ENCODE results near the gene RICTOR. TPM values are rescaled to one million over a fixed set of nuclear protein-coding genes. Genes with fewer than 3 reads are reported as not detected.
"Not testable (repeated sequence)": the region's sequence is repeated elsewhere in the genome, so short reads cannot be mapped to it uniquely, and the experiment has no call there.

The RICTOR gene
- total and polyA plus RNA-seq, 9 donors = 6.7 to 55.1 (median 41.5) TPM

DNA sequence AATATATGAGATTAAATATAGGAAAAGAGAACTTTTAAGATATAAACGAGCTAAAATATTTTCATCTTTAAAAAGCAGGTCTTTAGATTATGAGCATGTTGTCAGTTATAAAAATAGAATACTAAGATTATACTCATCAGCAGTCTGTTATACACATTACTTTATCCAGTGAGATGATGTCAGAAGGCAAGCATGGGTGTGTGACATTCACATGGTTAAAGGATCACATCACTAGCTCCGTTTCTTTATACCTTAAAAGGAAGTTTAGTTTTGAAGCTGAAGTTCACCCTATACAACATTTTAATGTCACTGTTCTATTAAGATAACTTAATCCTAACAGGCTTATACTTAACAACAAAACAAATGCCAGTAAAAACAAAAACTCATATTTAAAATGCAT, 59.6 kb downstream of the RICTOR start:
- WGBS, 3 donors = 30 to 42% (median 39%) methylated on average over 2 of the region's 2 CpGs
- Histone ChIP-seq H3K27ac (no peak overlapping the region), H3K9me3 (peaks cover 0 to 5% of the 10 kb centered on the region in 2 donors), H3K4me1 (ENCODE audit: insufficient read depth) (no peaks in the 10 kb centered on the region), H3K4me3 (no peak overlapping the region), H3K36me3 (no peaks in the 10 kb centered on the region), H3K27me3 (no peaks in the 10 kb centered on the region)
- no peak for DNase-seq
- TF ChIP-seq EP300 (IDR thresholded peaks at IDR 0.05) (no peak), POLR2A (IDR thresholded peaks at IDR 0.05) (no peak)
- TF ChIP-seq, protein P1, sequence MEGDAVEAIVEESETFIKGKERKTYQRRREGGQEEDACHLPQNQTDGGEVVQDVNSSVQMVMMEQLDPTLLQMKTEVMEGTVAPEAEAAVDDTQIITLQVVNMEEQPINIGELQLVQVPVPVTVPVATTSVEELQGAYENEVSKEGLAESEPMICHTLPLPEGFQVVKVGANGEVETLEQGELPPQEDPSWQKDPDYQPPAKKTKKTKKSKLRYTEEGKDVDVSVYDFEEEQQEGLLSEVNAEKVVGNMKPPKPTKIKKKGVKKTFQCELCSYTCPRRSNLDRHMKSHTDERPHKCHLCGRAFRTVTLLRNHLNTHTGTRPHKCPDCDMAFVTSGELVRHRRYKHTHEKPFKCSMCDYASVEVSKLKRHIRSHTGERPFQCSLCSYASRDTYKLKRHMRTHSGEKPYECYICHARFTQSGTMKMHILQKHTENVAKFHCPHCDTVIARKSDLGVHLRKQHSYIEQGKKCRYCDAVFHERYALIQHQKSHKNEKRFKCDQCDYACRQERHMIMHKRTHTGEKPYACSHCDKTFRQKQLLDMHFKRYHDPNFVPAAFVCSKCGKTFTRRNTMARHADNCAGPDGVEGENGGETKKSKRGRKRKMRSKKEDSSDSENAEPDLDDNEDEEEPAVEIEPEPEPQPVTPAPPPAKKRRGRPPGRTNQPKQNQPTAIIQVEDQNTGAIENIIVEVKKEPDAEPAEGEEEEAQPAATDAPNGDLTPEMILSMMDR (IDR thresholded peaks at IDR 0.05) = no peak
- intact Hi-C loops (cut with DNase I) = loop anchor here in 1 of 4 donors (10.0 kb wide), 1 partner anchor 60 kb away; the partner anchor contains the start of gene RICTOR

DNA sequence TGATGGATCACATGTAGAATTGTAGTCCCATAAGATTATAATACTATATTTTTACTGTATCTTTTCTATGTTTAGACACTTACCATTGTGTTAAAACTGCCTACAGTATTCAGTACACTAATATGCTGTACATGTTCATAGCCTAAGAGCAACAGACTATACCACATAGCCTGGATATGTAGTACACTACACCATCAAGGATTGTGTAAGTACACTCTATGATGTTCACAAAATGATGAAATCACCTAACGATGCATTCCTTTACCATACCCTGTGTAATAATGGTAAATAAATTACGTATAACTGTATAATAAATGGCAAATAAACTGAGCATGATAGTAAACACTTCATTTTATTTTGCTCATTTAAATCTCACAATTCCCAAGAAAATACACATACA, 60.3 kb downstream of the RICTOR start:
- TF ChIP-seq EP300 (IDR thresholded peaks at IDR 0.05) (no peak), POLR2A (IDR thresholded peaks at IDR 0.05) (no peak)
- TF ChIP-seq, protein P1 (IDR thresholded peaks at IDR 0.05) = no peak
- no peak overlapping the region for H3K27ac ChIP-seq
- DNase-seq = no peak

DNA sequence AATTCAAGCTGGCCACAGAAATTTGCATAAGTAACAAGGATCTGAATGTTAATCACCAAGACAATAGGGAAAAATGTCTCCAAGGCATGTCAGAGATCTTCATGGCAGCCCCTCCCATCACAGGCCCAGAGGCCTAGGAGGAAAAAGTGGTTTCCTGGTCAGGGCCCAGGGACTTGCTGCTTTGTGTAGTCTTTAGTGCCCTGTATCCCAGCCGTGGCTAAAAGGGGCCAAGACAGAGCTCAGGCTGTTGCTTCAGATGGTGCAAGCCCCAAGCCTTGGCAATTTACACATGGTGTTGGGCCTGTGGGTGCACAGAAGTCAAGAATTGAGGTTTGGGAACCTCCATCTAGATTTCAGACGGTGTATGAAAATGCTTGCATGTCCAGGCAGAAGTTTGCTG, 63.2 kb downstream of the RICTOR start:
- not testable (repeated sequence) for H3K4me1 ChIP-seq (ENCODE audit: insufficient read depth); H3K9me3 ChIP-seq; H3K4me3 ChIP-seq; DNase-seq; H3K36me3 ChIP-seq; H3K27me3 ChIP-seq; H3K27ac ChIP-seq
- 88 to 97% (median 97%) methylated on average over 2 of the region's 2 CpGs for WGBS, 3 donors
- intact Hi-C loops (cut with DNase I) = loop anchor here in 1 of 4 donors (10.0 kb wide), 1 partner anchor 64 kb away; the partner anchor contains the start of gene RICTOR

More for the DNA sequence above, 60.3 kb downstream of the RICTOR start:
- Histone ChIP-seq H3K27me3 (no peaks in the 10 kb centered on the region), H3K9me3 (peaks cover 0 to 5% of the 10 kb centered on the region in 2 donors), H3K4me1 (ENCODE audit: insufficient read depth) (no peaks in the 10 kb centered on the region), H3K36me3 (no peaks in the 10 kb centered on the region), H3K4me3 (no peak overlapping the region)
- intact Hi-C loops (cut with DNase I) = loop anchor here in 1 of 4 donors (10.0 kb wide), 1 partner anchor 61 kb away; the partner anchor contains the start of gene RICTOR
- 94 to 99% (median 97%) methylated on average over 2 of the region's 2 CpGs for WGBS, 3 donors

- Histone ChIP-seq H3K4me3 (no peak overlapping the region), H3K27me3 (no peaks in the 10 kb centered on the region), H3K9me3 (peaks cover 0 to 5% of the 10 kb centered on the region in 2 donors), H3K4me1 (ENCODE audit: insufficient read depth) (no peaks in the 10 kb centered on the region), H3K27ac (no peak overlapping the region), H3K36me3 (no peaks in the 10 kb centered on the region)
- TF ChIP-seq EP300 (IDR thresholded peaks at IDR 0.05) (no peak), POLR2A (IDR thresholded peaks at IDR 0.05) (no peak)
- TF ChIP-seq, protein P1 (IDR thresholded peaks at IDR 0.05) = no peak
- intact Hi-C loops (cut with DNase I) = loop anchor here in 2 of 4 donors (10.0 kb wide), 2 partner anchors 65 to 75 kb away; partner anchors contain the start of gene RICTOR (in 1 of the 2)
- DNase-seq = no peak
- 86 to 94% (median 93%) methylated on average over 4 of the region's 4 CpGs for WGBS, 3 donors
These were observed 64.2 kb downstream of the RICTOR start for GRCh38 chr5:39009981-39010380.

GRCh38 chr5:39009280-39009679, 64.9 kb downstream of the RICTOR start:
- no peaks in the 10 kb centered on the region for H3K27me3 ChIP-seq
- no peaks in the 10 kb centered on the region for H3K4me1 ChIP-seq (ENCODE audit: insufficient read depth)
- no peak overlapping the region for H3K27ac ChIP-seq
- no peaks in the 10 kb centered on the region for H3K36me3 ChIP-seq
- H3K9me3 ChIP-seq = peaks cover 0 to 5% of the 10 kb centered on the region in 2 donors
- 96 to 99% (median 98%) methylated on average over 1 of the region's 1 CpG for WGBS, 3 donors
- TF ChIP-seq EP300 (IDR thresholded peaks at IDR 0.05) (no peak), POLR2A (IDR thresholded peaks at IDR 0.05) (no peak)
- TF ChIP-seq, protein P1 (IDR thresholded peaks at IDR 0.05) = no peak
- no peak overlapping the region for H3K4me3 ChIP-seq
- DNase-seq = no peak
- intact Hi-C loops (cut with DNase I) = loop anchor here in 1 of 4 donors (10.0 kb wide), 1 partner anchor 76 kb away; no protein-coding TSS in a partner anchor

Measured in ovary (tissue), 9 donors.